Tibial nerve (tissue), 3 donors: ENCODE results near the gene TADA3.

Source experiments
- CTCF ChIP-seq, 5 experiments: fragments of 200-600 bp in 3 of 5; fragments of 450-650 bp in 2 of 5; sonication (generic) in 3 of 5; IDR thresholded peaks; one replicate each; pipeline ENCODE4 v1.5.1; 2016 to 2019; ENCODE audit warnings: antibody characterized with exemption in 5 of 5, mild to moderate bottlenecking in 3 of 5, moderate library complexity in 2 of 5
- POLR2A ChIP-seq, 2 donors: fragments of 450-650 bp; IDR thresholded peaks; one replicate each; pipeline ENCODE4 v1.6.1; 2017; ENCODE audit warnings: antibody characterized with exemption in 2 of 2, mild to moderate bottlenecking in 2 of 2, moderate library complexity in 2 of 2

- no peak for TF ChIP-seq POLR2A (IDR thresholded peaks at IDR 0.05)
- TF ChIP-seq CTCF (IDR thresholded peaks at IDR 0.05): no peak
These were observed 18.6 kb upstream of the TADA3 start for GRCh38 chr3:9810846-9811245.
